HG03575 (cell line): ENCODE measurements around the gene C4BPB.

Source experiments
- ATAC-seq: cut with Tn5 transposase; IDR thresholded peaks from one replicate; pipeline ENCODE4 v1.9.1; 2021; ENCODE audit not compliant: unreplicated experiment, insufficient number of reproducible peaks, low FRiP score; ENCODE audit errors: extremely low read depth

Gene C4BPB

DNA sequence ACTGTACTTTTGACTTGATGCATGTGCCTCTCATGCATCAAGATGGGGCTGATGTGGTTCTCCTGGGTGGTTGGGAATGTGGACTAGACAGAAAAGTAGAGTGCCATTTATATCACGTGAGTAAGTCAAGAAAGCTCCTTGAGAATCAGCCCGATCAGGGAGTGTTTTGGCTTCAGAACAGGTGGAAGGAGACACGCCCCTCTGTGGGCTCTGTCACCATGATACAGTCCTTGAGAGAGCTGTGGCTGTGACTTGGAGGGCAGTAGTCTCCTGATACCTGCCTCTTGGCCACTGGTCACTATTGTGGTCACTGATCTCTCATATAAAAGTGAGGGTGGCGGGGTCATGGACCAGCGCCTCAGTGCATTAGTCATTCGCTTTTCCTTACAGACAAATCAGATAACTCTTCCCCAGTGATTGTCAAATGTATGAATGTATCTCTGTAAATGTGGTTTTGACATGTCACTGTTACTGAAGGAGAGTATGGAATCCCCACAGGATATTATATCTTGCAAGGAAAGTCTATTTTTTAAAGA lies 8.9 kb upstream of the C4BPB start:
- ATAC-seq, result no peak

DNA sequence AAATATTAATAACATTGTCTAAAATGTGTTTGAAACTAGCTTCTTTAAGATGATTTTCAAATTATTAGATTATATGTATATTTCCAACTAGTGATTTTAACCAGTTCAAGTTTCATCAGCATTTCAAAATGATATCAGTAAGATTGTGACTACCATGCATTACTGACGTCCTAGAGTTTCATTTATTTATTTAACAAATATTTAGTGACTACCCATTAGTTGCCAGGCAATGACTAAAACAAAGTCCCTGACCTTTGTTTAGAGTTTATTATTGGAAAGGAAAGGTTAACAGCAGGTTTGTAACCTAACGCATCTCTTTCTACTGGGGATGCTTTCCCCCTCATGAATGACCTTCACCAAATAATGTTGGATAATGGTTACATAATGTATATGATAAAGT lies 7.6 kb upstream of the C4BPB start:
- ATAC-seq, result no peak

DNA sequence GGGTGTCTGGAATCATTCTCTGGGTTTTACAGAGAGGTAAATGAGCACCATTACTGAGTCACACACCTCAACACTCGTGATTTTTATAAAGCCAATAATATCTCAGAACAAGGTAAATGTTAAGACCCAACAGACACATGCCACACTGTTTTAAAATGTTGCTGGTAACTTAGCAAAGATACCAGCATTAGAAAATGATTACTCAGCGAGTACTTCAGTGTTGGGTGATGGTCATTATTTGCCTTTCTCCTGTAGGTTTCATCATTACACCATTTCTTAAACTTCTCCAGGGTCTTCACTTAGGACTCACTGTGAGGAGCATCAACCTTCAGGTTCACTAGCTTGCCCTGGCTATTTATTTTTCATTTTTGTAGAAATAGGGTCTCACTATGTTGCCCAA lies 6.9 kb upstream of the C4BPB start:
- no peak for ATAC-seq

DNA sequence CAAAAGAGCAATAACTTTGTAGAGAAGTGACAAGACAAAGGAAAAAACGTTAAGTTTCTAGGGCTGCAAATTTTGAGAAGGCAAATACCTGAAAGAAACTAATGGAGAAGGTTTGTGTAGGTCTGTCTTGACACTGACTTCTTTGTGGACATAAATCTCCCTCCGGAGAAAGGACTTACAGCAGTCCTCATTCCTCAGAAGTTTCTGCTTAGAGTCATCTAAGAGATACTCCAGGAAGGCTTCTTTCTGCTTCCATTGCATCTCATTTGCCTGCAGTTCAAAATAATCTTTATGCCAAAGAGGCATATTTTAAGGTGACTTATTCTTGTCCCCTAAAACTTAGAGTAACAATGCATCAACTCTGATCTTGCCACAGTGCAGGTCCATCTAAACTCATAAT lies 4.4 kb upstream of the C4BPB start:
- no peak for ATAC-seq

DNA sequence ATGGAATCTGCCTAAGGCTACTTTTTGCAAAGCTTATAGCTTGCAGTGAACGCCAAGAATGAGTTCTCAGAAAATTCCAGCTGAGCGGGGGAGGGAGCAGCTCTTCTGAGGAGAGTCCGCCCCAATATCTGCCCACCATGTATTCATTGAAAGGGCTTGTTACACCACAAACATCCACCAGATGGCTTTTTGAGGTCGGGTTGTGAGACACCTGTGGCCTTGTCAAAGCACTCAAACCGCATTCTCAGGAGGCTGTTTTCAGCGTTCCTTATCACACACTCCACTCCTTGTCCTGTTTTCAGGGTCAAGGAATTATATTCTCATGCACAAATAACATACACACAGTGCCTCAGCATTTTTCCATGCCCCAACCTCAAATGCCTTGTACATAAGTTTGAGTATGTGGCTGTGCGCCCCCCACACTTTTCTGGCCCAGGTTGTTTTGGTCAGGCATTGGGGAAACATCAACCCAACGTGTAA lies 3.9 kb upstream of the C4BPB start:
- ATAC-seq, result no peak

DNA sequence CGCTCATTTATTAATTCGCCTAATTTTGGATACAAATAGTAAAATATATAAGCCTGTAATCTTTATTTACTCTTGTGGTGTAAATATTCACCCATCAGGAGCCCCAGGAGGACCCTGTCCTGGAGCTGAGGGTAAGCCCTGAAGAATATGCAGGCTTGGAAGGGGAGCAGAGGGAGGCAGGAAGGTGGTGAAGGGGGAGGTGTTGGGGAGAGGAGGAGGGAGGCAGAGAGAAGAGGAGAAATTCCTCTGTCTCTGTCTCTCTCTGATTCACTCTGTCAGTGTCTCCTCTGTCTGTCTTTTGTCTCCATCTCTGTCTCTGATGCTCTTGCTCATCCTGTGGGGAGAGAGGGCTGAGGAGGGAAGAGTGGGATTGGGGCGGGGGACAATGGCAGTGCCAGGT lies 2.8 kb upstream of the C4BPB start:
- no peak for ATAC-seq

DNA sequence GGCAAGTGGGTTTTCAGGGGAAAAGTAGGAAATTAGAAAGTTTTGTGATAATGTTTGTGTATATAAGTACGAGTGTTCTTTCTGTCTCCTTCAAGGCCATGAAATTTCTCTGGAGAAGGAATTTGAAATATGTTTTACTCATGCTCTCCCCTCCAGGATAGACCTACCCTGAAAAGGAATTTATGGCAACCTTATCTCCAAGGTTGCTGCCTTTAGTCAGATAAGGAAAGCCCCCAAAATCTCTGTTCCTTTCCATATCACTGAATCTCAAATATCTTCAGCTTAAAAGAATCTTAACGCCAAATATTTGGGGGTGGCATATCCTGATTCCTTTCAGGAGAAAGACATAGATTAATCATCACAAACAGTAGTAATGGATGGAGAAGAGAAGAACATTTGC lies 499 bp upstream of the C4BPB start:
- no peak for ATAC-seq

DNA sequence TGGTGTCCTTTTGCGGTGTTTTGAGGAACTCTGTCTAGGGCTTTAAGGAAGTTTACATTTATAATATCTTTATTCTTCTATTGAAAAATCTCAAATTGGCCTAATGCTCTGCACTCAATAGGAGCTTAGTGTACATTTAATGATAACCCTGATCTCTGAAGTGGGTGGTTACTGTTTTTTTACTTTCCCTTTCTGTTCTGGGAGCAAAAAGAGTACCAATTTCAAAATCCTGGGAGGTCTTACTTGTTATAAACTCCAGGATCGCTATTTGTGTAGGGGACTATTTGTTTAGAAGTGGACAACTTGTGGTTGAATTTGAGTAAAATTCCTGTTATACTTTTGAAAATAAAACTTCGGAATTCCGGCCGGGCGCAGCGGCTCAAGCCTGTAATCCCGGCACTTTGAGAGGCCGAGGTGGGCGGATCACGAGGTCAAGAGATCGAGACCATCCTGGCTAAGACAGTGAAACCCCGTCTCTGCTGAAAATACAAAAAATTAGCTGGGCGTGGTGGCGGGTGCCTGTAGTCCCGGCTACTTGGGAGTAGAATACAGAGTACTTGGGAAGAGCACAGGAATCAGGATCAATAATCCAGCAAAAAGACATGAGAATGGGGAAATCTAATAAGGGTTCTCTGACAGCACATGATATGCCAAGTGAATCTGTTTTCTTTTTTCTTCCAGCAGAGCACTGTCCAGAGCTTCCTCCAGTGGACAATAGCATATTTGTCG lies 1.1 kb downstream of the C4BPB start:
- no peak for ATAC-seq

DNA sequence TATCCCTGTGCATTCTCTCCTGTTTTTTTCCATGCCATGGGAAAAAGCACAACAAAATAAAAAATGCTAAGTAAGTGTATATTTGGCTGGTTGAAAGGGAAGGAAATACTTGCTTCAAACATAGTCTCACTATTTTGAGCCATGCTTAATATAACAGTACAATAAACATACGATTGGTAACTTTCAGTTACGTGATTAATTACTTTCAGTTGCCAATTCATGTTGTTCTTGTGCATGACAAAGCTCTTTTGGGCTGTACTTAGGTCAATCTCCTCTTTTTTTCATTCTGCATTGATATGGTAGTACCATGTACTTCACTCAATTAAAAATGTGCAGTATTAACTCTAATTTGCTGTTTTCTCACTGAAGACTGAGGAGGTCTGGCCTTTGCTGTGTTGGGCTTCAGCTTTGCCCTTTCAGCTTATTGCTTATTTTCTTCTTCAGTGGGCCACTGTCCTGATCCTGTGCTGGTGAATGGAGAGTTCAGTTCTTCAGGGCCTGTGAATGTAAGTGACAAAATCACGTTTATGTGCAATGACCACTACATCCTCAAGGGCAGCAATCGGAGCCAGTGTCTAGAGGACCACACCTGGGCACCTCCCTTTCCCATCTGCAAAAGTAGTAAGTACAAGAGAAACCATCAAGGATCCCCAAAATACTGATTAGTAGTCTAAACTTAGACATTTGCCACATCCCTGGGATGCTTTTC lies 2.7 kb downstream of the C4BPB start:
- no peak for ATAC-seq

DNA sequence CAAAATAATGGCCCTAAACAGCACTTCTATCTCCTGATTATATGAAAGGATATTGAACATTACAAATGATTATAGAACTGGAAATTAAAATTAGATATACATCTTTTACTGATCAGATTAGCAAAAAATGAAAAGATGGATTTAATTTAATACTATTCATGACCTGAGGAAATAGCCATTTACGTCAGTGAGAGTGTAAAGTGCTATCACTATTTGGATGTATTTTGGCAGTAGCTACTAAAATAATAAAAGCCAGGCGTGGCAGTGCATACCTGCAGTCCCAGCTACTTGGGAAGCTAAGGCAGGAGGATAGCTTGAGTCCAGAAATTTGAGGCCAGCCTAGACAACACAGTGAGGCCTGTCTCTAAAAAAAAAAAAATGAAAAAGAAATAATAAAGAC lies 5.3 kb downstream of the C4BPB start:
- ATAC-seq, result no peak

DNA sequence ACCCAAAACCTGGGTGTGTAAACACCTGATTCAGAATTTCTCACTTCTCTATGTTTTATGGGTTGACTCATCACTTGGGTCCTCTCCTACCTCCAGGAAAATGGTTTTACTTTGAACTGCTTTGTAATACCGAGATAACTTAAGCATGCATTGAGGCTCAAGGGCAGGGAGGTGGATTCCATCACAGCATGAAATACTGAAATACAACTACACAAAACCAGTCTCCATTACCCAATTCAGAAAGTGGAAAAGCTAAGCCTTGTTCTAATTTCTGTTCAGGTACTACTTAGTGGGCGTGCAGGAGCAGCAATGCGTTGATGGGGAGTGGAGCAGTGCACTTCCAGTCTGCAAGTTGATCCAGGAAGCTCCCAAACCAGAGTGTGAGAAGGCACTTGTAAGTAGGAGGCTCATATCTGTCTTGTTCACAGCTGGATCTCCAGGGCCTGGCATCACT lies 9.2 kb downstream of the C4BPB start:
- peak; percentile 66 for ATAC-seq

DNA sequence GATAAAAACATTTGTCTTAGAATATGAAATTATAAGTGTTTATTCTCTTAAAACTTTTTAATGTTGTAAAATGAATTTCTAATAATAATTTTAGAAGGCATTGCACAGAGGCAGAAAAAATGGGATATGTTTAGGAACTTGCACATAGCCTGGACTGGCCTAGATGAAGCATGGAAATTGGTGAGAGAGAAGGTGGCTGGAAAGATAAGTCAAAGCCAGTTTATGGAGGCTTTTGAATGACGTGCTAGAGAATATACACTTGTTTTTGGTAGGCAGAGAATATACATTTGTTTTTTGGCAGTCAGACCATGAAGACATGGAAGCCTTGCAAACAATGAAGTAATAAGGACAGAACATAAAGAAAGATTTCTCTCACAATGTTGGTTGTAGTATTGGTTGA lies 13.1 kb downstream of the C4BPB start:
- ATAC-seq, result no peak

DNA sequence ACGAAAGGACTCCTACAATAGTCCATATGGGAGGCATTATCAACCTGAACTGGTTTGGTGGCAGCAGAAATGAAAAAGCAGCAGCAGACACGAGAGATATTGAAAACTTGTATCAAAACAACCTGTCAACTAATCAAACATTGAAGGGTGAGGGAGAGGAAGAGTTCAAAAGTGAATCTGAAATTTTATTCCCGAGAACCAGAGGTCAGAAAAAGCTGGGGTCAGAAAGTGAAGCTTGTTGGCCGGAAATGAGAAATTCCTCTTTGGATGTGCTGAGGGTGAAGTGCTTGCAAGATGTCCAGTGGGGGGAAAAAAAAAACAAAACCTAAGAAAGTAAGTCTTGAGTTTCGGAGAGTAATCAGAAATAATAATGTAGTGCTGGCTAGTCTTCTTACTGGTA lies 13.5 kb downstream of the C4BPB start:
- no peak for ATAC-seq

DNA sequence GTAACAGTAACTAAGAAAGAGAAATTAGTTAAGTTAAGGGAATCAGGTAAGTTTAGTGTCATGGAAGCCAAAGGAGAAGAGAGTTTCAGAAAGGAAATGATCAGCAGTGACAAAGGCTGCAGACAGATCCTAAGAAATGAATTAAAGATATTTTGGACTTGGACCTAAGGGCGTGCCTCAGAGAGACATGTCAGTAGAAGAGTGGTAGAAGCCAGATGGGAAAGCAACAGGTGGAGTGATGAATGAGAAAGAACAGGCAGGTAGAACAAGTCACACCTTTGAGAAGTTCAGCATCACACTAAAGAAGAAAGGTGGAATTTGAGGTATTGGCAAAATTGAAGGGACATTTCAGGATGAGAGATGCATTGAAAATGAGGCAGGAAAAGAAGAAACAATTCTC lies 14.0 kb downstream of the C4BPB start:
- no peak for ATAC-seq

DNA sequence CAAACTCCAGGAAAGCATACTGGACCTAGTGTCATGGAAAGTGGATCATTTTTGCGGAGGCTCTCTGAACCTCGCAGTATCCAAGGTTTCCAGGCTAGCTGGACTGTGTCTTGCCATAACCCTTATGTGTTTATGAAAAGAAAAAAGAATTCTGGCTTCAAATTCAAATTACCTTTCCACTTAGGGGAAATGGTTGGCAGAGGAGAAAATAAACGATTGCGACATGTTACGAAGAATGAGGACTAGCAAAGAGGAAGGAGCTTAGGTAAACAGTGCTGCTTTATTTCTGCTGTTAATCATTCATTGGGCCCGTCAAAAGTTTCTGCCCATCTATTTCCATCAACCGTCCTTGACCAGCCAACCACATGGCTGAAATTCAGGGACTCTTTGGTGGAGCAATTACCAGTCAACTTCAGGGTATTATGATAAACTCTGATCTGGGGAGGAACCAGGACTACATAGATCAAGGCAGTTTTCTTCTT lies 15.3 kb downstream of the C4BPB start, which contains the start of gene C4BPA:
C4BPA (plus strand) TSS at position 342 of the 482 bp plus-strand sequence. CDS start 8,793 bp downstream, outside the sequence.
- ATAC-seq, result no peak

DNA sequence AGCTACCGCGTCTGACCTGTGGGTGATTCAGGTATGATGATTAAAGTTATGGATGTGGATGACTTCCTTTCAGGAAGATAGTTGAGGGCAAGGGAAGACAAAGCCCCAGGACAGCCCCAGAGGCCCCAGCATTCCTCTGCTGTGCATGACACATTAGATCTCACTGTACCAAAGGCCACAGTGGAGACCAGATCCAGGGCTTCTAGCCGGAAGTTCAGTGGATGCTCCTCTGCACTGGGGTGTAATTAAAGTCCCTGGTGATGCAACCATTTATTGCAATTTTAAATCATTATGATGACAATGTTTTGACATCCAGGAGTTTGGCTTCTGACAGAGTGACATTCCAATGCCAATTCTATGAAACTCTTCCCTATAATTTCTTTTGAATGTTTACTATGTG lies 20.3 kb downstream of the C4BPB start:
- ATAC-seq, result no peak

DNA sequence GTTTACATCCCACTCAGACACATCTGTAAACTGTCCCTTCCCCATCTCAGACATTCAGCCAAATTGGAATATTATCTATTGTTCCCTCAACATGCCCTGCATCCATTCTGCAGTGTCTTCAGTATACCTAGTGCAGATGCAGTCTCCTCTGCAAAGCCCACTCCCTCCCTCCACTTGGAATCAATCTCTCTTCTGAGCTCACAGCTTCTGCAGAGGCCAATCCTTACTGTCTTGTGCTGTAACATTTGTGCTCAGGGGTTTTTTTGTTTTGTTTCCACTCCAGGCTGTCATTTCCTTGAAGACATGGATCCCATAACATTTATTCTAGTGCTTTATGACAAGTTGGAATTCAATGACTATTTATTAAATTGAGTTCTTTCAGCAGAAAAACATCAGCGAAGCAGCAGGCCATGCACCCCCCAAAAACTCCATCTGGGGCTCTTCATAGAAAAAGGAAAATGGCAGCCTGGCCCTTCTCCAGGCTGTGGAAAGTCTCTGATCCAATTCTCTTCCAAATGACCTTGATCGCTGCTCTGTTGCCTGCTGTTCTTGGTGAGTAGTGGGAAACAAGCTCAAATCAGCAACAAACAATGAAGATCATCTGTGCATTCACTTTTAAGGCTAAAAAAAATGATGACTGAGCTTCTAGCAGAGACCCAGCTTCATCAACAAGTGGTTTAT lies 24.1 kb downstream of the C4BPB start:
- no peak for ATAC-seq

DNA sequence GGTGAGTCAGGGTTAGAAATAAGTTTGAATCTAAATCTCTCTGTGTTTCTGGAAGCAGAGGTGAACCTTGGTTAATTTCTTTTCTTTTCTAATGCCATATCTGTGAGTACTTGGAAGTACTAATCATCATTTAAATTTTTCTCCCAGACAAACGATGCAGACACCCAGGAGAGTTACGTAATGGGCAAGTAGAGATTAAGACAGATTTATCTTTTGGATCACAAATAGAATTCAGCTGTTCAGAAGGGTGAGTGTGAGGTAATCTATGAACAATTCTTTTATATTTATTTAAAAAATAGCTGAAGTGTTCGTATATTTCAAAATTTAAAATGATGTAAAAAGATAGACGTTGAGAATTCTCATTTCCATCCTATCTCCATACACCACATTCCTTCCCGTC lies 26.6 kb downstream of the C4BPB start:
- ATAC-seq, result no peak

DNA sequence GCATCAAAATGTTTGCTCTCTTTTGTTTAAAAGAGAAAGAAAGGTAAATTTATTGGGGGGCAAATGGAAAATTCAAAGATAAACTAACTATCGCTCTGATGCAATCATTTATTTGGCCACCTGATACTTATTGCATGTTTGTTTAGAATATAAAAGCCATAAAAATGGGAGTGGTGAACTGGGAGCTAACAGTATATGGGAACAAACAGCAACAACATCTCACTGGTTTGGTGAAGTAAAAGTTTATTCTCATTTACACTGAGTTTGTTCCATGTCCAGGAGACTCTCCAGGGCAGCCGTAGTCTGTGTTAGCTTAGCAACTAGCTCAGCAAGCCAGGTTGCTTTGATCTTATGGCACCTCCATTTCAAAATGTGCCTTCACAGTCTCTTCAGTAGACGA lies 35.7 kb downstream of the C4BPB start:
- no peak for ATAC-seq
